GM21576 (cell line): ENCODE results near the gene ERICH2.
"Not testable (repeated sequence)": the region's sequence is repeated elsewhere in the genome, so short reads cannot be mapped to it uniquely, and the experiment has no call there.

Experiments
- ATAC-seq: cut with Tn5 transposase; IDR thresholded peaks from one replicate; pipeline ENCODE4 v1.9.1; 2021; ENCODE audit warnings: mild to moderate bottlenecking, moderate library complexity; ENCODE audit not compliant: unreplicated experiment

ERICH2 gene, protein sequence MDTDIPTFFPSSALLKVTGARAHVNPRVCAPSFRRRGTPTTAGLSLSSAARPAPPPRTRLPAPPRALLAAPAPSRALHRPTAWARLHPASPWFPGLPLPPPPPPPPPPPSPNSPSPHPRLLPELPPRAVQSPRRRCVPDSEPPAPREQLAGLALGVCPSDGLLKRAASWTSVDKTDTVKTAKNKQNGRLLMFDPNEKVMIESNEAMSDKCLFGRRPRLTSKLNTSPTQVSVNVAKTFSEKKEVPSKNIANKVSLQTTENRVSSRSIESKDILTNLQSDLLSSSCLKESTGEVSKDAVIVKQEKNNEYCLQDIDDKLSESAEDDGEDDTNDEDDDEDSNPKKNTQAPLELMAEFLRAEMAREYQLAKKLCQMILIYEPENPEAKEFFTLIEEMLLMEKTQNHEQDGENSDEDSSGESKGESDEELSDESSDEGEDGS

DNA sequence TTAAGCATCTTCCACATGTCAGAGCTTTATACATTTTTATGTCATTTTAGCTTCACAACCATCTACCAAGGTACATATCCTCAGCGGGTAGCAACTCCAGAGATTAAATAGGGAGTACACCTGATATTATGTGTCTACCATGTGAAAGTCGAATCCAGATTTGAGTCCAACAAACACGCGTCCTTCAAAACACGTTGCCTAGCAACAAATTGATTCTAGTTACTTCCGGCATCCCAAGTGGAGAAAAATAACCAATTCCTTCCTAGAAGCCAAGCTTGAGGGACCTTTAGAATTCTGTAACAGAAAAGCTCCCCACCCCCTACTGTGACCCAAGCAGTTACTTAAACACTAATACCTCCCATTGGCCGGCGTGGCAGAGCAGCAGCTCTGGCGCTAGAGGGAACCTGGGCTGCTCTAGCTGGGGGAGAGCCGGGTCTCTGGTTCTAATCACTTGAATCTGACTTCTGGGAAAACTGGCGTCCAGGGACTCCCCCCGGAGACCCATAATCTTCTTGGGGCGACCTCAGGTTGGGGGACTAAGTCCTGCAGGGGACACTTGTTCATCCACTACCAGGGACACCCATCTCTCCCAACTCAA, at the start of gene ERICH2:
TSS of gene ERICH2 (plus strand) at position 371 of the 598 bp plus-strand sequence. CDS start 304 bp downstream, outside the sequence.
- ATAC-seq, result peak; percentile 48

DNA sequence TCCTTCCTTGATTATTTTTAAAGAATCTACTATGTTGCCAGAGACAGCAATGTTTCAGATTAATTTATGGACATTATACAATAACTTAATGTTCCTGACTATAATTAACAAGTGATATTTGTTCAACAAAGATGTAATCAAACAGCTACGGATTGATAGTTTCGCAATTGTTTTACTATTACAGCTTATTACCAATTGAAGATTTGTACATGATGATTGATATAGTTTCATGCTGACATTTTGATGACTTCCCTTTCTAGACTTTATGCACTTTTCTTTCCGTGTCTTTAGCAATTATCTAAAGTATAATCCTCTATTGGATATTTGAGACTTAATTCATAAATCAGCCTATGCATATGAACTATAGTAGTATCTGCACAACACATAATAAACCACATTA, 48.5 kb upstream of the ERICH2 start:
- ATAC-seq, result no peak

DNA sequence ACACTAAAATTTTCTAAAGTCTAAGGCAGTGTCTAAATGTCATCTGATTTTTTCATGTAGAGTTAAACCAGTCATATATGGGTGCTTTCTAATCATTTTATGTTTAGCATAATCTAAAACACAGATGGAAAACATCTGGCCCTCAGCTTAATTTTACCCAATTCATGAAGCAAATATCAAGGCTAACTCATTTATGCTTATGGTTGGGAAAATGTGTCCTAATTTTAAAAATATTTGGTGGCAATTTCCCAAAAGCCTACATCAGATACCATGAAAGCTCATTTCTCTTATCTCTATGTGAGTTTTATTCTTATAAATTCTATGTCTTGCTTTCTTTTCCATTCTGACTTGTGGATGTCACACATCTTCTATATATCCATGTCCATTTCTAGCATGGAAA, 47.9 kb upstream of the ERICH2 start:
- ATAC-seq, result no peak

DNA sequence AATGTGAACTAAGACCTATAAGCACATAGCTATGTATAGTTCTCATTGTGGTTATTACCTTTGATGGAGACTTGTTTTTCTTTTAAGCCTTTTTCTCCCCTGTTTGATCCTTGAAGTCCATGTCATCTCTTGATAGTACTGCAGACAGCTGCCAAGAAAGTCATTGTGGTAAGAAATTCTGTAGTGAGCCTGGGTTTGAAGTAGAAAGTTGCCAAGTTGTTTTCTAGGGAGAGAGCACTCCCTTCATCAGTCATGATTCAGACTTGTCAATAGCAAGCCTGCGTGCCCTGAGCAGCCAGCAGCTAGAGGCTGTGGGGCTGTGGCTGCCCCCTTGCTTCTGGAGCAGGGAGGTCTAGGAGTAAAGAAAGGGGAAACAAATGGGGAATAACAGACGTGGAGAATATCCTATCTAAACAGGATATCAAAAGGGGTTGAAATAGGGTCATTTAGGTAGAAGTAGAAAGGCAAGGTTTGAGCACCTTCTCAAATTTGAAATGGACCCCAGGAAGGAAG, 46.7 kb upstream of the ERICH2 start:
- ATAC-seq, result no peak

DNA sequence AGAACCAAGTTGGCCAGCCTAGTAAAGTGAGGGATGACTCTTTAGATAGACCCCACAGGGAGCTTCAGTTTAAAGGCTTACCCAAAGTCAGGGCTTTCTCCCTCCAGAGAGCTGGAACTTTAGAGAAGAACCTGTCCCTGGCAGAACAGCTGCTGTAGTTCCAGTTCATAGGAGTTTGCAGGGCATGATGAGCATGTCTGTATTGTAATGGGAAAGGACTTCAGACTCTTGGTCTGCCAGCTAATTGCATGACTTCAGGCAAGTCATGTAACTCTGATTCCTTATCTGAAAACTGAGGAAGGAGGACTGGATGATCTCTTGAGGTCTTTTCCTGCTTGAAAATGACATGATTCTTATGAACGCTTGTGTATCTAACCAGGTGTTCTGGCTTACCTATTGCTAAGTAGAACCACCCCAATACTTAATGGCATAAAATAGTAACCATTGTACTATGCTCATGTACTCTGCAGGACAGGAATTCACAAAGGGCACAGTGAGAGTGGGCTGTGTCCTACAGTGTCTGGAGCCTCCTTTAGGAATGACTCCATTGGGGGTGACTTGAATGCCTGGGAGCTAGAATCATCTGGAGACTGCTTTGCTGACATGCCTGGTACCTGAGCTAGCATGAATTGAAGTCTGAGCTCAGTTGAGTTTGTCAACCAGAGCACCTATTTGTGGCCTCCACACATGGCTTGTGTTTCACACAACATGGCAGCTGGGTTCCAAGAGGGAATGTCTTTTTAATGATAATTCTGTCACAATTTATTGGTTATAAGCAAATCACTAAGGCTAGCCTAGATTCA, 36.2 kb upstream of the ERICH2 start:
- no peak for ATAC-seq

DNA sequence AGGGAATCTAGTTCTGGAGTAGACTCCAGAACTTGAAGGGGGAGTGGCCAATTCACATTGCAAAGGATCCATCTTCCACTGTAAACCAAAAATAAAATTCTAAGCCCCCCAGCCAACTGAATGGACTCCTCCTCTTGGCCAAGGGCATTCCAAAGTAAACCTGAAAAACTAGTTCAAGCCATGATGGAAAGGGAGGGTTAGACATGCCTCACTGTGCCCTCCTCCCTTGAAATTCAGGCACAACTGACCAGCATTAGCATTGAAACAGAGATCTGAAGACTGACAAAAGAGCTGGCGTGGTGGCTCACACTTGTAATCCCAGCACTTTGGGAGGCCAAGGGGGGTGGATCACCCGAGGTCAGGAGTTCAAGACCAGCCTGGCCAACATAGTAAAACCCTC, 35.6 kb upstream of the ERICH2 start:
- not testable (repeated sequence) for ATAC-seq

DNA sequence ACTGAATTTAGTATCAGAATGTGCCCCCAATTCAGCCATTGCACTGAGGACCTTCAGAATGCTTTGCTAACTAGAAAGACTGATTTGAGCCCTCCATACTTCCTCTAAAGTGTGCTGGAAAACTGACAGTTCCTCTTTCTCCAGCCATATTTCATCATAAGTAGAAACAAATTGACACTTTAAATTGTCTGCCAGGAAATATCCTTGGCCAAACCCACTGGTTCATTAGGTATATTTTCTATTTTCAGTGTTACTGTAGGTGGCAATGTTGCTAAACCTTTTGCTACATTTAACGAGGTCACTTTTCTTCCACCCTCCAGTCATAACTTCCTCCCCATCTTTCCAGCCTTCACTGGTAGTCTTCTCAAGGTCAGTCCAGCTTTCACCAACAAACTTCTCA, 33.5 kb upstream of the ERICH2 start:
- ATAC-seq, result no peak

DNA sequence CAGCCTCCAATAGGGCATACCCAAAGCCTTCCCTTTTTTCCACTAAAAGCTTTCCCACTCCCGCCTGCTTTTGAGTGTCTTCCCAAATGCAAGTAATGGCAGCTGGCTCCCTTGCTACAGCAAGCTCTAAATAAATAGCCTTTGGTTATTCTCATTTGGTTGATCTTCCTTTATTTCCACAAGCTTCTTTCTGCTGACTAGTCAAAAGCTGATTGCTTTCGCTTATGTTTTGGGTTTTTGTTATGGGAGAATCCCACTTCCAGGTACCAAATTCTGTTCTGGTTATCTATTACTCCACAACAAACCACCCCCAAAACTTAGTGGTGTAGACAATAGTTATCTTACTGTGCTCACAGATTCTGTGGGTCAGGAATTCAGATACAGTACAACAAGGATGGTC, 32.8 kb upstream of the ERICH2 start:
- ATAC-seq, result no peak

DNA sequence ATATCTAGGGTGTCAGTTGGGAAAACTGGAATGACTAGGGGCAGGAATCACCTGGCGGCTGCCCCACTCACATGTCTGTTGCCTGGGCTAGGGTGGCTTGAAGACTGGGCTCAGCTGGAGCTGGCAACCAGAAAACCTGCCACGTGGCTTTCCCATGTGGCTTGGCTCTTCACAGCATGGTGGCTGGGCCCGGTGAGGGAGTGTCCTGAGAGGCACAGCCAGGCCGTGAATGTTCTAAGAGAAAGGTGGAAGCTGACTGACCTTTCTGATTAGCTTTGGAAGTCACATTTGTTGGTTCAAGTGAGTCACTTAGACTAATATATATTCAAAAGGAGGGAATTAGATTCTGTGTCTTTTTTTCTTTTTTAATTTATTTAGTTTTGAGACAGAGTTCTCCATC, 32.4 kb upstream of the ERICH2 start:
- ATAC-seq, result no peak

DNA sequence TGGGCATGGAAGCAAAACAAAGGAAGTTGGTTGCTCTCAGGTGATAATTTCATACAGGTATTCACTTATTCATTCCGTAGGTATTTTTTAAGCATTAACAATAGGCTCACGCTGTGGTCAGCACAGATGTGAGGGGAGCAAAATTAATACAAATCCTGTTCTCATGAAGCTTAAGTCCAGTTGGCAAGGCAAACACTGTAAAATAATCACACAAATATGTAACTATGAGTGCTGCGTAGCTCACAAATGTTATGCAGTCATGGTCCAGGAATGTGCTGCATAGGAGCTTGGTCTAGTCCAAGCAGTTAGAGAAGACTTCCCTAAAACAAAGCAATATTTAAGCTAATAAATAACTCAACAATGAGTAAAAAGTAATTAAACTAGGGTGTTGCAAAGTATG, 31.1 kb upstream of the ERICH2 start:
- ATAC-seq, result no peak

DNA sequence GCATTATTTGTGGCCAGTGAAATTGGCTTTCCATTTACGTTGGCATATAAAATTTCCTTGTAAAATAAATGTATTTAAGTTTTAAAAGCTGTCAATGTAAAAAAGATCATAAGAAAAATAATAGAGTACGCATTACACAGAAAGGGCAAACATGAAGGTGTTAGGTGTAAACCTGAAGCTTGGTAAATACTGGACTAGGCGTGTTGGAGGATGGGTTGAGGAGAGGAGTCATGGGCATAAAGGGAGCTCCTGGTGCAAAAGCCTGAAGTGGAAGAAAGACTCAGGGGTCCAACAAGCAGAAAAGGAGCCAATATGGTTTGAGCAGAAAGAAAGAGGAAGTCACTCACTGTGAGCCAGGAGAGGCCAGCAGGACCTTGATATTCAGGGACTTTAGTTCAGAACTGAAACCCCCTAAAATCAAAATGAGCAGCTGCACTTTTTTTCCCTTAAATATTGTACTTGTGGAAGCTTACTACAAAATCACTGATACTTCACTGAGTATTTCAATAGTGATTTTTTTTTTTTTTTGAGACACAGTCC, 30.6 kb upstream of the ERICH2 start:
- no peak for ATAC-seq

DNA sequence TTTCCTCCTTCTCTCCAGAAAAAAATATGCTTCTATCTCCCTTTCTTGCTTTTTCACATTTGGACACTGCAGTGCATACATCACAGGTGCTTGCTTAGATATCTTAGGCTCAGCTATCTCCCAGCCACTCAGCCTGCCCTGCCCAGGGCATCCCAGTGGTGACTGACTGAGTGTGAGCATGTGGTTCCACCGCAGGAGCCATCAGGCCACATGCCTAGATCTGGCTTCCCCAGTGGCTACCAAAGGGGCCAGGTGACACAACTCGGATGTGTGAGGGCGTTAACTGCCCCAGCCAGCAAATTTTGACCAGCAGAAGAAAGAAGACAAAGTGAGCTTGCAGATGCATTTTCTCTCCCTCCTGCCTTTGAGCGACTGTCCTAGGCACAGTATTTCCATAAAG, 29.5 kb upstream of the ERICH2 start:
- no peak for ATAC-seq

DNA sequence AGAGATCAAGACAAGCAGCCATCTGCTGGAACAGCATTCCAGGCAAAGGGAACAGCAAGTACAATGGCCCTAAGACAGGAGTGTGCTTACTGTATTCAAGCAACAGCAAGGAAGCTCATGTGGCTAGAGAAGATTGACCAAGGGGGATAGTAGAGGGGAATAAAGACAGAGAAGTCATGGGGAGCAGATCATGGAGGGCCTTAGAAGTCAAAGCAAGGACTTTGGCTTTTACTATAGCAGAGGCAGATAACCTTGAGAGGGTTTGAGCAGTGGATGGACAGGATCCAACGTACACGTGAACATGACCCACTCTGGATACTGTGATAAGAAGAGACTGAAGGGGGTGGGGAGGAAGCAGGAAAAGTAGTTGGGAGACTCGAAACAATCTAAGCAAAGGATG, 28.2 kb upstream of the ERICH2 start:
- no peak for ATAC-seq

DNA sequence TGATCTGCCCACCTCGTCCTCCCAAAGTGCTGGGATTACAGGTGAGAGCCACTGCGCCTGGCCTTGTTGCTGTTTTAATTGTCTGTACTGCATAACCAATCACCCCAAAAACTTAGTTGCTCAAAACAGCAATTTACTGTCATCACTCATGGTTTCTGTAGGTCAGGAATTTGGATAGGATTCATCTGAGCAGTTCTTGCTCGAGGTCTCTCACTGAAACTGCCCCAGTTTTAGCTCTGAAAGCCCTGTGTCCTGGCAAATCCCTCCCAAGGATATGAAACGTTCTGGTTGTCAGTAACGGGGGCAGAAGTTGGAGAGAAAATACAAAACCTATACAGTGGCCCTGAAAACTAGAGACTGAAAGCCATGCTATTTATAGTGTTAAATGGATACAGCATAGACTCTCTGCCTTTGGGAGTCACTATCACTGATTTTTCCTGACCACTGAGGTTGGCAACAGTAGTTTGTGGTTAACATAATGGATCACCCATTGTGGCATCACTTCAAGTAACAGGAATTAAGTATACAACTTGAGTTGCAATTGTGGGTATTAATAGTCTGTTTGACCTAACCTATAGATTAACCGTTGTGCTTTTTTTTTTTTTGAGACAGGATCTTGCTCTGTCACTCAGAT, 27.2 kb upstream of the ERICH2 start:
- no peak for ATAC-seq

DNA sequence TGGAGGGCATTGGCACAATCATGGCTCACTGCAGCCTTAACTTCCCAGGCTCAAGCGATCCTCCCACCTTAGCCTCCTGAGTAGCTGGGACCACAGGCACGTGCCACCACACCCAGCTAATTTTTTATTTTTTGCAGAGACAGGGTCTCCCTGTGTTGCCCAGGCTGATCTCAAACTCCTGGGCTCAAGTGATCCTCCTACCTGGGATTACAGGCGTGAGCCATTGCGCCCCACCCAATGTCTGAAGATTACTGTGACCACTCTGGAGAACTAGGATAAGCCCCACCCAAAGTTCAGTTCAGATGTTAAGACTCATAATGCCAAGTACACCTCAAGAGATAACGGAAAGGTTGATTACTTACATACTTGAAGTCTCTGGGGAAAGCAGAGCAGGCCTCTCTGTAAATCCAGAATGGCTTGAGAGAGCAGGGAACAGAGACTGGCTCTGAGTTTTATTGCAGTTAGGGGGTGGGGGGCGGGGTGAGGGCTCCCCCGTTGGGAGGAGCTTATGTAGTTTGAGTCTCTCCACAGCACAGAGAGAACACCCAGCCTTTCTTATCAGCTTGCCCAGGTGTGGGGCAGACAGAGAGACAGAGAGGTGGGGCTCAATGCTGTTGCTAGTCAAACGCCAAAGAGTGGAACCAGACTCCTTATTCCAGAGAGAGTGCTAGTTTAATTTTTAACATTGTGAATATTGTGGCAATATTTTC, 26.5 kb upstream of the ERICH2 start:
- no peak for ATAC-seq

DNA sequence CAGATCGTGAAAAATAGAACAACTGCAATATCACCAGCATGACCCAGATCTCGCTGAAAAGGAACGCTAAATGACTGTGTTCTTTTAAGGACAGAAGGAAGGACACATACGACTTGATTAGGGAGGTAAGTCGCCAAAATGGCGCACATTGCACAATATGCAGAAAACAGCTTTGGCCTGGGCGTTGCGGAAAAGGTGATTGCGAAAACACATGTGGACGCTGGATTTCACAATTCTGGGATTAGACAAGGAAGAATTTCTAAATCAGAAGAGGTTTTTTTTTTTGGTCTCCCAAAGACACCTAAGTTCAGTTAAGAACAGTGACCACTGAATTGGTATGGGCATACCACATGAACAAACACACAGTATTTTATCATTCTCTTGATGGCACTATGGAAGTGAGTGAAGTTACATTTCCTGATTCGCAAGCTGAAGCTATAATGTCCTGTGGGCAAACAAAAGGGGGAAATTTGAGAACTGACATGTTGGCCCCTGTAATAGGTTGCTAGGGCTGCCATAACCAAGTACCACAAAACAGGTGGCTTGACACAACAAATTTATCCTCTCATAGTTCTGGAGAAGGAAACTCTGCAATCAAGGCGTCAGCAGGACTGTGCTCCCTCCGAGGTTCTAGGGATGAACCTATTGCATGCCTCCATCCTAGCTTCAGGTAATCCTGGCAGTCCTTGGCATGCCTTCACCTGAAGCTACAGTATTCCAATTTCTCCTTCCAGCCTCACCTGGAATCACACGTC, 25.8 kb upstream of the ERICH2 start:
- ATAC-seq, result no peak

DNA sequence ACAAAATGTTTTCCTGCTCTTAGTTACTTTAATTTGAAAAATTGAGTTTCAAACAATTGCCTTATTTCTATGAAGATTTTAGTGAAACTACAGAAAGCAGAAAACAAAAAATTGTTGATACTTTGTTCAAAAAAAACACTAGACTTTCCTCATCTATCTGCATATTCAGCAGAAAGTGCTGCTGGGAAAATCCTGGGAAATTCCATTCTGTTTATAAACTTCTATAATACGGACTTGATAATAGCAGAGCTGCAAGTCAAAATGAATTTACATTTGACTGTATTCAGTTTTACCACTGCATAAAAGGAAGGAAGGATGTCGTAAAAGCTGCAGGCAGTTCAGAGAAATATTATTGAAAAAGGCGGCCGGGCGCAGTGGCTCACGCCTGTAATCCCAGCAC, 24.9 kb upstream of the ERICH2 start:
- no peak for ATAC-seq

DNA sequence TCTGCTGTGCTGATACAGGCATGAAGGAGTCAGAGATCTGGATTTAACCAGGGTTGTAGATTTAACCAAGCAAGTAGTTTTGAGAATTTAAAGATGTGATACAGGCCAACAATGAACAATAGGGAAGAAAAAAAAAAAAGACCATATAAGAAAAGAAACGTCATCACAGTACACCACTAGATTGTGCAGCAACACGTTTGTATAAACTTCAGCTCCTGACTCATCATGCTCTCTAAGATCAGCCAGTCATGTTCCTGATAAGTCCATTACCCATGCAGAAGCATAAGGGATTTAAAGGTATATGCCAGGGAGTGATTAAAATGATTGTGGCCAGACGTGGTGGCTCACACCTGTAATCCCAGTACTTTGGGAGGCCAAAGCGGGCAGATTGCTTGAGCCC, 22.3 kb upstream of the ERICH2 start:
- no peak for ATAC-seq

DNA sequence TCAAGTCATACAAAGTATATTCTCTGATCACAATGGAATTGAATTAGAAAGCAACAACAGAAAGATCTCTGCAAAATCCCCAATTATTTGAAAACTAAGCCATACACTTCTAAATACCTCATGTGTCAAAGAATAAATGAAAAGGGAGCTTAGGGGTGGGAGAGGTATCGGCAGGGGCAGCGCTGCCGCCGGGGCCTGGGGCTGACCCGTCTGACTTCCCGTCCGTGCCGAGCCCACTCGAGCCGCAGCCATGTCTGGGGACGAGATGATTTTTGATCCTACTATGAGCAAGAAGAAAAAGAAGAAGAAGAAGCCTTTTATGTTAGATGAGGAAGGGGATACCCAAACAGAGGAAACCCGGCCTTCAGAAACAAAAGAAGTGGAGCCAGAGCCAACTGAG, 18.6 kb upstream of the ERICH2 start:
- not testable (repeated sequence) for ATAC-seq
